T1000 (cell line): ENCODE measurements around the gene MYO5B.

ENCODE experiments used
- DNase-seq: peaks from one replicate; lab custom pipeline; 2025; ENCODE audit warnings: mixed read lengths; lab: John Stamatoyannopoulos, UW

The MYO5B gene

GRCh38 chr18:50069422-50069821 is 125.5 kb downstream of the MYO5B start:
- DNase-seq = no peak

GRCh38 chr18:50065527-50065926 is 129.4 kb downstream of the MYO5B start:
- no peak for DNase-seq

- DNase-seq = no peak
Observed at GRCh38 chr18:50065039-50065438, 129.9 kb downstream of the MYO5B start.

GRCh38 chr18:50061876-50062517 is 132.9 kb downstream of the MYO5B start:
- DNase-seq = no peak

- DNase-seq = no peak
Observed at GRCh38 chr18:50060822-50061221, 134.1 kb downstream of the MYO5B start.

GRCh38 chr18:50058731-50059130 is 136.2 kb downstream of the MYO5B start:
- no peak for DNase-seq

- no peak for DNase-seq
Observed at GRCh38 chr18:50057009-50057408, 137.9 kb downstream of the MYO5B start.

- no peak for DNase-seq
Observed at GRCh38 chr18:50056185-50056584, 138.8 kb downstream of the MYO5B start.

- no peak for DNase-seq
Observed at GRCh38 chr18:50055488-50055887, 139.5 kb downstream of the MYO5B start.

GRCh38 chr18:50053111-50053510 is 141.8 kb downstream of the MYO5B start:
- DNase-seq = no peak

- DNase-seq = no peak
Observed at GRCh38 chr18:50051288-50051687, 143.7 kb downstream of the MYO5B start.

- no peak for DNase-seq
Observed at GRCh38 chr18:50045126-50045525, 149.8 kb downstream of the MYO5B start.

- no peak for DNase-seq
Observed at GRCh38 chr18:50044402-50044801, 150.5 kb downstream of the MYO5B start.

- no peak for DNase-seq
Observed at GRCh38 chr18:50042611-50043010, 152.3 kb downstream of the MYO5B start.

- DNase-seq = no peak
Observed at GRCh38 chr18:50039746-50040145, 155.2 kb downstream of the MYO5B start.

GRCh38 chr18:50038448-50038847 is 156.5 kb downstream of the MYO5B start:
- DNase-seq = no peak

- no peak for DNase-seq
Observed at GRCh38 chr18:50034029-50034428, 160.9 kb downstream of the MYO5B start.

- DNase-seq = no peak
Observed at GRCh38 chr18:50033004-50033403, 161.9 kb downstream of the MYO5B start.

GRCh38 chr18:50030146-50030545 is 164.8 kb downstream of the MYO5B start:
- DNase-seq = no peak

GRCh38 chr18:50027996-50028395 is 167.0 kb downstream of the MYO5B start:
- DNase-seq = no peak

GRCh38 chr18:50024466-50024865 is 170.5 kb downstream of the MYO5B start:
- no peak for DNase-seq

- no peak for DNase-seq
Observed at GRCh38 chr18:50022985-50023384, 172.0 kb downstream of the MYO5B start.

GRCh38 chr18:50014606-50015005 is 180.3 kb downstream of the MYO5B start:
- DNase-seq = no peak

GRCh38 chr18:50013363-50014138 is 181.4 kb downstream of the MYO5B start:
- DNase-seq = no peak
